A549 treated with Hydrocortisone at 1 μM for 4 hours (cell line): ENCODE measurements around the gene PHACTR4. TPM values are rescaled to one million over a fixed set of nuclear protein-coding genes. Genes with fewer than 3 reads are reported as not detected.

Experiments
- total RNA-seq: library from RNA; stranded (reverse); fragments of 200-300 nt; extraction: Qiagen RNA extraction; gene quantifications from 5 replicates; pipeline ENCODE4 v1.2.3, GENCODE V29; 2022

PHACTR4 gene
- 19.7 to 28.9 TPM (median 22.6 TPM) in 5 replicates for total RNA-seq

DNA sequence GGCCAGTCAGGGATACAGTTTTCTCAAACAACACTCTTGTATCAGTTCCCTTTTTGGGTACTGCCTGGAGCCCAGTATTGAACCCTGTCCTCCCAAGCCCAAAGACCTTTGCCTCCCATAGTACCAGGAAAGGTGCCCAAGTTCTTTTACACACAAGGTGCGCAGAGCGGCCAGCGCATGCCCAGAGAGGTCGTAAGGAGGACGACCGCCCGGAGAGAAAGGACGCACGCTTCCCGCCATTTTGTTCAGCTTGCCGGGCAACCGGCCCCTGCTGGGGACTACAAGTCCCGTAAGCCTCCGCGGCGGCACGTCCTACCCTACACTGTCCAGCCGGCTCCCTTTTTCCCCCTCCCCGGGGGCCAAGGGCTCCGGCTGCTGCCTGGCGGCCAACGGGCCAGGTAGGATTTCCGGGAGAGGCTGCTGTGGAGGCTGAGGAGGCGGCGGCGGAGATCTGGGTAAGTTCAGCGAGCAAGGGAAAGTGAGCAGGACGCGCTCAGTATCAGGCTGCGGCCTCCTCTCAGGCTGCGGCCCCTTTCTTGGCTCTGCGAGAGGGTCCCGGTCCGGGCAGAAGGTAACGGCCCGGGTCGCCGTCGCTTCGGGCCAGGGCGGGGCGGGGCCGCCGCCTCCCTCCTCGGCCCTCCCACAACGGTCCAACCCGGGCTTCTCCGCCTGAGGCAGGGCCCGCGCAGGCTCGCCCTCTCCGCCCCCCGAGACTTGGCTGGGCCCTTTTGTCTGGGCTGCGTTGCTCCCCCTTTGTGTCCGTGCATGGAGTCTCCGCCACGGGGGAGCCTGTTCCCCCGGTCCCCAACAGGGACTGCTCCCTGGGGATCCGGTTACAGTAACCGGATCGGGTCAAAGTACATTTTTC is at the start of gene PHACTR4:
PHACTR4 (plus strand) TSS at position 370 of the 868 bp plus-strand sequence. CDS start 37,708 bp downstream, outside the sequence.

GRCh38 chr1:28505406-28506187 is 136.1 kb downstream of the PHACTR4 start, which contains the start of gene RCC1:
TSS of gene RCC1 (plus strand) at chr1:28506043. CDS start at chr1:28529867, 23,824 bp downstream.

Other genes with a start within 250 kb of the PHACTR4 start
- gene PTAFR, start 193.1 kb upstream of the PHACTR4 start, total RNA-seq: 0.10 to 0.22 TPM (median 0.16 TPM) in 5 replicates
- 68.2 to 72.7 TPM (median 70.9 TPM) in 5 replicates for gene DNAJC8, start 136.7 kb upstream of the PHACTR4 start, total RNA-seq
- gene ATP5IF1, start 133.6 kb upstream of the PHACTR4 start, total RNA-seq: 148 to 174 TPM (median 161 TPM) in 5 replicates
- gene SESN2, start 110.2 kb upstream of the PHACTR4 start, total RNA-seq: 6.5 to 10.4 TPM (median 8.2 TPM) in 5 replicates
- 15.8 to 17.9 TPM (median 17.0 TPM) in 5 replicates for gene MED18, start 40.7 kb upstream of the PHACTR4 start, total RNA-seq
- gene RCC1, start 136.3 kb downstream of the PHACTR4 start, total RNA-seq: 70.4 to 86.1 TPM (median 74.5 TPM) in 5 replicates
- gene TRNAU1AP, start 183.3 kb downstream of the PHACTR4 start, total RNA-seq: 18.9 to 28.1 TPM (median 26.5 TPM) in 5 replicates
- gene RAB42, start 222.5 kb downstream of the PHACTR4 start, total RNA-seq: 3.0 to 3.9 TPM (median 3.4 TPM) in 5 replicates